SU-DHL-6 (cell line): ENCODE measurements around the gene GIMD1.

Experiments
- H2AFZ ChIP-seq: fragments of 200-600 bp; sonication (generic); 2 replicates; pipeline ENCODE4 v1.6.1; 2014; ENCODE audit warnings: low read depth, mild to moderate bottlenecking, moderate library complexity, mixed read lengths, antibody characterized with exemption, low read length; ENCODE audit not compliant: severe bottlenecking
- H3F3A ChIP-seq: fragments of 200-600 bp; shearing (Covaris generic); 2 replicates; pipeline ENCODE4 v1.6.0; 2016; ENCODE audit warnings: antibody characterized with exemption, mild to moderate bottlenecking; ENCODE audit not compliant: insufficient read depth
- H3K27ac ChIP-seq: fragments of 200-600 bp; sonication (generic); 2 replicates; pipeline ENCODE4 v1.5.1; 2016; ENCODE audit warnings: low read depth, mild to moderate bottlenecking, low read length, moderate library complexity, mixed read lengths
- H3K27me3 ChIP-seq: fragments of 200-600 bp; sonication (generic), shearing (Covaris generic); 2 replicates; pipeline ENCODE4 v1.6.0; 2014; ENCODE audit warnings: mild to moderate bottlenecking, low read length
- H3K36me3 ChIP-seq: fragments of 200-600 bp; sonication (generic); 2 replicates; pipeline ENCODE4 v1.6.1; 2014; ENCODE audit warnings: mild to moderate bottlenecking, low read length, mixed read lengths
- H3K4me2 ChIP-seq: fragments of 300-600, 200-600 bp; shearing (Covaris generic), sonication (generic); 2 replicates; pipeline ENCODE4 v1.6.0; 2014; ENCODE audit warnings: low read length, low read depth, mild to moderate bottlenecking; ENCODE audit not compliant: poor library complexity, severe bottlenecking
- H3K4me3 ChIP-seq: fragments of 200-600 bp; sonication (generic); 2 replicates; pipeline ENCODE4 v1.5.1; 2014; ENCODE audit warnings: antibody characterized with exemption, low read length, mild to moderate bottlenecking, mixed read lengths; ENCODE audit not compliant: insufficient read depth, poor library complexity, severe bottlenecking
- H3K79me2 ChIP-seq: fragments of 200-600 bp; sonication (generic); 2 replicates; pipeline ENCODE4 v1.6.1; 2014; ENCODE audit warnings: mild to moderate bottlenecking, low read length, moderate library complexity; ENCODE audit not compliant: insufficient read depth
- H3K9ac ChIP-seq: fragments of 200-600 bp; sonication (generic); 2 replicates; pipeline ENCODE4 v1.7.0; 2014; ENCODE audit warnings: mild to moderate bottlenecking, low read length
- H3K9me2 ChIP-seq: fragments of 200-600 bp; sonication (generic); replicated peaks from 2 replicates; pipeline ENCODE4 v1.6.1; 2014; ENCODE audit warnings: low read length; ENCODE audit not compliant: insufficient read depth
- H3K9me3 ChIP-seq: fragments of 200-600 bp; sonication (generic); 2 replicates; pipeline ENCODE4 v1.6.1; 2014; ENCODE audit warnings: low read length, mixed read lengths; ENCODE audit not compliant: insufficient read depth
- H4K20me1 ChIP-seq: fragments of 200-600 bp; sonication (generic); 2 replicates; pipeline ENCODE4 v1.6.1; 2014; ENCODE audit warnings: low read depth, mild to moderate bottlenecking, antibody characterized with exemption, low read length, moderate library complexity, mixed read lengths
- EZH2phosphoT487 ChIP-seq: fragments of 200-600 bp; sonication (generic), shearing (Covaris generic); conservative IDR thresholded peaks from 2 replicates; pipeline ENCODE4 v1.6.1; 2018; ENCODE audit warnings: mild to moderate bottlenecking, antibody characterized with exemption, low read length, moderate library complexity, mixed read lengths
- TF ChIP-seq, protein P1 (sequence below): fragments of 200-600 bp; sonication (generic); IDR thresholded peaks from one replicate; pipeline ENCODE4 v1.5.1; 2017; ENCODE audit warnings: antibody characterized with exemption, mild to moderate bottlenecking, low read length, moderate library complexity; ENCODE audit not compliant: insufficient read depth, poor library complexity, severe bottlenecking

Gene GIMD1

DNA sequence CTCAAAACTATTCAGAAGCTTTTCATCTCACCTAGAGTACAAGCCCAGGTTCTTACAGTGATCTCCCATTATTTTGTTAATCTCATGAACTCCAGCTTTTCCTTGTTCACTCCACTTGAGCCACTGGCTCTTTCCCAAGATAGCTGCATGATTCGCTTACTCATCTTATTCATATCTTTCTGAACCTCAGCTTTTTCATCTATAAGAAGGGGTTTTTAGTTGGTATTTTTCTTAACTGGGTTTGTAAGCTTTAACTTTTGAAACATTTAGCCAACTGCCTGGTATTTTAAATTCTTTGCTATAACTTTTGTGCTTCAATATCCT lies 24.0 kb downstream of the GIMD1 start:
- H3K36me3 ChIP-seq, result 0 out of 2 replicates have a peak, but pooled peaks cover 2% of the 10 kb centered on the region
- H3K9me2 ChIP-seq, result no peaks in the 10 kb centered on the region
- no peak overlapping the region for H3K9ac ChIP-seq
- H3K4me2 ChIP-seq, result no peak overlapping the region
- H3F3A ChIP-seq, result no peaks in the 10 kb centered on the region
- H2AFZ ChIP-seq, result no peak overlapping the region
- H4K20me1 ChIP-seq, result no peaks in the 10 kb centered on the region
- H3K9me3 ChIP-seq, result no peaks in the 10 kb centered on the region
- no peaks in the 10 kb centered on the region for H3K27me3 ChIP-seq
- H3K27ac ChIP-seq, result no peak overlapping the region
- H3K4me3 ChIP-seq, result no peak overlapping the region
- peaks cover 15% of the 10 kb centered on the region; the same call in 1 of the 2 replicates for H3K79me2 ChIP-seq
- TF ChIP-seq EZH2phosphoT487, result no peak
- TF ChIP-seq, protein P1, sequence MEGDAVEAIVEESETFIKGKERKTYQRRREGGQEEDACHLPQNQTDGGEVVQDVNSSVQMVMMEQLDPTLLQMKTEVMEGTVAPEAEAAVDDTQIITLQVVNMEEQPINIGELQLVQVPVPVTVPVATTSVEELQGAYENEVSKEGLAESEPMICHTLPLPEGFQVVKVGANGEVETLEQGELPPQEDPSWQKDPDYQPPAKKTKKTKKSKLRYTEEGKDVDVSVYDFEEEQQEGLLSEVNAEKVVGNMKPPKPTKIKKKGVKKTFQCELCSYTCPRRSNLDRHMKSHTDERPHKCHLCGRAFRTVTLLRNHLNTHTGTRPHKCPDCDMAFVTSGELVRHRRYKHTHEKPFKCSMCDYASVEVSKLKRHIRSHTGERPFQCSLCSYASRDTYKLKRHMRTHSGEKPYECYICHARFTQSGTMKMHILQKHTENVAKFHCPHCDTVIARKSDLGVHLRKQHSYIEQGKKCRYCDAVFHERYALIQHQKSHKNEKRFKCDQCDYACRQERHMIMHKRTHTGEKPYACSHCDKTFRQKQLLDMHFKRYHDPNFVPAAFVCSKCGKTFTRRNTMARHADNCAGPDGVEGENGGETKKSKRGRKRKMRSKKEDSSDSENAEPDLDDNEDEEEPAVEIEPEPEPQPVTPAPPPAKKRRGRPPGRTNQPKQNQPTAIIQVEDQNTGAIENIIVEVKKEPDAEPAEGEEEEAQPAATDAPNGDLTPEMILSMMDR, result no peak

DNA sequence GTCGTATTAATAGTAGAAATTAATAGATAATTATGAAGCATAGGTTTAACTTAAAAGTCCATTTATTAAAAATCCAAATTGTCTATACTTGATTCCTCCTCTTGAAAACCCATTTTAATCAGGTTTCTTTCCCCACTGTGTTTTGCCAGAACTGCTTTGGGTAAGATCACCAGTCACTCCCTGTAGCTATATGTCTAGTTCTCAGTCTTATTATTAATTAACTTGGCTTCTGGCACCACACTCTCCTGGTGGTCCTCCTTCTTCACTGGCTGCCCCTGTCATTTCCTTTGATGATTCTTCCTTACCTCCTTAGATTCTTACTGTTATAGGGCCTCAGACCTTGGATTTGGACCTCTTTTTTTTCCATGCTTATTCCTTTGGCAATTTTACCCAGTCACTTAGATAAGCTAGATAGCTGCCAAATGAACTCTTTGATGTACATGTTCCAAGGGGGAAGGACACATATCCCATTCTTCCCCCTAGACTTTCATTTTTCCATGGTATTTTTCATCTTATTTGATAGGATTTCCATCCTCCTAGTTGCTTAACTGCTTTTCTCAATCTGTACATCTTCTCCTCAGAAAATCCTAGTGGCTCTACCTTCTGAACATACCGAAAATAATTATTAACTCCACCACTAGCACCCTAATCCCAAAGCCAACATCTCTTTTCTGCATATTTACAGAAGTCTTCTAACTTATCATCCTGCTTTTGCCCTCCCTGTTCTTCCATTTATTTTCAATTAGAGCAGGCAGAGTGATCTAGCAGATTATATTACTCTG lies 24.5 kb downstream of the GIMD1 start:
- no peaks in the 10 kb centered on the region for H3K9me3 ChIP-seq
- H3F3A ChIP-seq, result no peaks in the 10 kb centered on the region
- no peaks in the 10 kb centered on the region for H3K27me3 ChIP-seq
- no peaks in the 10 kb centered on the region for H3K9me2 ChIP-seq
- H2AFZ ChIP-seq, result no peak overlapping the region
- H3K9ac ChIP-seq, result no peak overlapping the region
- no peak overlapping the region for H3K4me2 ChIP-seq
- no peak overlapping the region for H3K4me3 ChIP-seq
- TF ChIP-seq EZH2phosphoT487, result no peak
- TF ChIP-seq, protein P1, result no peak
- H3K36me3 ChIP-seq, result 0 out of 2 replicates have a peak, but pooled peaks cover 2% of the 10 kb centered on the region
- peaks cover 15% of the 10 kb centered on the region; the same call in 1 of the 2 replicates for H3K79me2 ChIP-seq
- H4K20me1 ChIP-seq, result no peaks in the 10 kb centered on the region
- no peak overlapping the region for H3K27ac ChIP-seq

DNA sequence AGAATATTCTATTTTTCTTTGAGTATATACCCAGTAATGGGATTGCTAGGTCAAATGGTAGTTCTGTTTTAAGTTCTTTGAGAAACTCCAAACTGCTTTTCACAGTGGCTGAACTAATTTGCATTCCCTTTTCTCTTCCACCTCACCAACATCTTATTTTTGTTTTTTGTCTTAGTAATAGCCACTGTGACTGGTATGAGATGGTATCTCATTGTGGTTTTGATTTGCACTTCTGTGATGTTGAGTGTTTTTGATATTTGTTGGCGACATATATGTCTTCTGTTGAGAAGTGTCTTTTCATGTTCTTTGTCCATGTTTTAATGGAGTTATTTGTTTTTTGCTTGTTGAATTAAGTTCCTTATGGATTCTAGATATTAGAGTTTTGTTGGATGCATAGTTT lies 27.8 kb downstream of the GIMD1 start:
- no peaks in the 10 kb centered on the region for H4K20me1 ChIP-seq
- H3K27ac ChIP-seq, result no peak overlapping the region
- H3K9me2 ChIP-seq, result no peaks in the 10 kb centered on the region
- H3K9ac ChIP-seq, result no peak overlapping the region
- no peak overlapping the region for H2AFZ ChIP-seq
- no peaks in the 10 kb centered on the region for H3K36me3 ChIP-seq
- no peaks in the 10 kb centered on the region for H3K9me3 ChIP-seq
- no peak overlapping the region for H3K4me2 ChIP-seq
- TF ChIP-seq, protein P1, result no peak
- TF ChIP-seq EZH2phosphoT487, result no peak
- peaks cover 15% of the 10 kb centered on the region; the same call in 1 of the 2 replicates for H3K79me2 ChIP-seq
- no peaks in the 10 kb centered on the region for H3K27me3 ChIP-seq
- no peaks in the 10 kb centered on the region for H3F3A ChIP-seq
- H3K4me3 ChIP-seq, result no peak overlapping the region
